GM15510 (cell line): Measurements from ENCODE around the gene AK8.

Experiments used
- POLR2A ChIP-seq: IDR thresholded peaks from 3 replicates; pipeline ENCODE4 v1.6.1; 2011; ENCODE audit warnings: borderline replicate concordance; ENCODE audit not compliant: insufficient read length; ENCODE audit errors: extremely low read depth

Gene AK8

GRCh38 chr9:132748450-132748849 is 129.6 kb downstream of the AK8 start:
- TF ChIP-seq POLR2A, result no peak

- TF ChIP-seq POLR2A, result no peak
Measured at GRCh38 chr9:132745756-132746709, 132.1 kb downstream of the AK8 start.

- no peak for TF ChIP-seq POLR2A
Measured at GRCh38 chr9:132744881-132745755, 133.0 kb downstream of the AK8 start.

- no peak for TF ChIP-seq POLR2A
Measured at GRCh38 chr9:132743931-132744479, 134.1 kb downstream of the AK8 start.

- no peak for TF ChIP-seq POLR2A
Measured at GRCh38 chr9:132742821-132743311, 135.2 kb downstream of the AK8 start.

- no peak for TF ChIP-seq POLR2A
Measured at GRCh38 chr9:132740526-132741309, 137.4 kb downstream of the AK8 start.

GRCh38 chr9:132739710-132740310 is 138.3 kb downstream of the AK8 start:
- no peak for TF ChIP-seq POLR2A

- no peak for TF ChIP-seq POLR2A
Measured at GRCh38 chr9:132733260-132733815, 144.7 kb downstream of the AK8 start.

- TF ChIP-seq POLR2A, result no peak
Measured at GRCh38 chr9:132732326-132733259, 145.5 kb downstream of the AK8 start.

- TF ChIP-seq POLR2A, result no peak
Measured at GRCh38 chr9:132731230-132731629, 146.9 kb downstream of the AK8 start.

GRCh38 chr9:132730054-132731033 is 147.7 kb downstream of the AK8 start:
- TF ChIP-seq POLR2A, result no peak
